Measurements from ENCODE around the gene MYMK.

Gene MYMK

DNA sequence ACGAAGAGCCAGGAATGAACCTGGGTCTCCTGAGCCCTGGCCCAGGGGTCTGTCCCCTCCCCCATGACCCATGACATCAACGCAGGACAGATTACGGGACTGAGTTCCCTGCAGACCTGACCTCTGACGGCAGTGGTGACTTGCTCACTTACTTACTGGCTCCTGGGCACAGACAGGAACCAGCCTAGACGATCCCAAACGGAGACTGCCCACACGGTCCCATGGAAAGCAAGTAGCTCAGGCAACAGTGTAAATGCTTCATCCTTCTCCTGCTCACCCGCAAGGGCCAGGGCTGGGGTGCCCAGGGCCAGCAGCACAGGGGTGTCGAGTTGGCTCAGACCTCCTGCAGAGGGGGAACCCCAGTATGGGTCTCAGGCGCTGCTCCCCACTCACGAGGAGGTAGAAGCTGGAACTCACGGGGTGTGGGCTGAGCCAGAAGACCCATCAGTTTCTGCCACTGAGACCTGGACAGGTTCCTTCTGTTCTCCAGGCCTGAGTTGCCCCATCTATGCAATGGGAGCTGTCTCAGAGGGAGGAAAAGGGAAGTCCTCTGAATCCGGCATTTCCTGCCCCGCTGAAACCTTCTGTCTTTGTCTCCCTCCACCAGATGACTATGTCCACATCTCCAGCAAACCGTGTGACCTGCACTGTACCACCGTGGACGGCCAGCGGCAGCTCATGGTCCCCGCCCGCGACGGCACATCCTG is 15.4 kb upstream of the MYMK start:
- FAIRE-seq: no peak
- TF ChIP-seq POLR2AphosphoS5 (IDR thresholded peaks at IDR 0.05; ENCODE audit: low read depth, low read length): no peak
- no peak for DNase-seq (ENCODE audit: insufficient read length)

DNA sequence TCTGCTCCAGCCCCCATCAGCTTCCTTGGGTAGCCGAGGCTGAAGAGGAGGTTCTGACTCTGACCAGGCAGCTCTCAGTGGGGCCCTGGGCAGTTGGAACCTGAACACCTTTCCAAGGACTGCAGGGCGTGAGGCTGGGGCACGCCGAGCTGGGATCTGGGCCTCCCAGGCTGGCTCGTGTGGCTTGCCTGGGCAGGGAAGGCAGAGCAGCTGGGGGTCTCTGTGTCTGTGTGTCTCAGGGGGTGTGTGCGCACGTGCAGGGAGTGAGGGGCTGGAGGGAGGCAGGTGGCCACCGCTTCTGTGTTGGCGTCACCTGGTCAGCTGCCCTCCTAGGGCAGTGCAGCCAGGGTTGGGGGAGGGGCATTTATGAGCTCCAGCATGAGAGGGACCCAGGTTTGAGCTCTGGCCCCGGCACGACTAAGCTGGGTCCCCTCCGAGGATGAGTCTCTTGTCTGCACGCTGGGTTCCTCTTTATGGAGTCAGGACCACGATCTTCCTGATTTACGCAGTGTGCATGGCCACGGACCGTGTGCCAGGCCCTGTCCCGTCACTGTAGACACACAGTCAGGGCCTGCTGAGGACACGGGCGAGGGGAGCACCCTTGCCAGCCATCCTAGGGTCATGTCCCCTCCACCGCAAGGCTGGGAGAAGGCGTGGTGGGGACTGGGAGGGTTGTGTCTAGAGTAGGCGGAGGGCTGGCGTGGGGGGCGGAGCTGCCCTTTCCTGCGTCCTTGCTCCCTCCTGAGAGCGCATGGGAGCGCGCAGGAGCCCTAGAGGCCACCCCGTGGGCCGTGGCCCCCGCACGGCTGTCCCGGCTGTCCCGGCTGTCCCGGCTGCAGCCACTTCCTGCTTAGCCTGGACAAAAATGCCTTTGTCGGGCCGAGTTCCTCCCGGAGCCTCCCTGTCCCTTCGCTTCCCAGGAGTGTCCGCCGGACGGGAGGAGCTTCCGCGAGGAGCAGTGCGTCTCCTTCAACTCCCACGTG is 14.4 kb upstream of the MYMK start:
- FAIRE-seq: no peak
- TF ChIP-seq POLR2A (IDR thresholded peaks at IDR 0.05; ENCODE audit: low read depth, low read length): no peak
- no peak for TF ChIP-seq POLR2AphosphoS5 (IDR thresholded peaks at IDR 0.05; ENCODE audit: low read depth, low read length)
- TF ChIP-seq TAF1 (IDR thresholded peaks at IDR 0.05; ENCODE audit: borderline replicate concordance, low read depth, low read length): no peak
- no peak for DNase-seq (ENCODE audit: insufficient read length)

DNA sequence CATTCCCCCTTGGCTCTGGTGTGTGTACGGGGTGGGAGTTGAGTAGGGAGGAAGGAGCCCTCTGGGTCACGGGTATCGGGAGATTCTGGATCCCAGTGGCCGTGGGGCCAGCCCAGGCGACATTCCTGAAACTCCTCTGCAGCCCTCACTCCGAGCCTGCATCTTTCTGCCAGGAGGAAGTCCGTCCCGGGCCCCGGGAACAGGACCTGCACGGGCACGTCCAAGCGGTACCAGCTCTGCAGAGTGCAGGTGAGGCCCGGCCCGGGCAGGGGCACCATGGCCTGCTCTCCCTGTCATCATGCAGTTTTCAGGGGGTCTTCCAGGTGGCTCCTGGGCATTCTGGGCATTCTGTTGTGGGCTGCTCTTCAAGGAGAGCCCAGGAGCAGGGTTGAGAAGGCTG is 13.4 kb upstream of the MYMK start:
- DNase-seq (ENCODE audit: insufficient read length) (no peak), FAIRE-seq (no peak)
- TF ChIP-seq POLR2A (IDR thresholded peaks at IDR 0.05; ENCODE audit: low read depth, low read length): no peak
- no peak for TF ChIP-seq TAF1 (IDR thresholded peaks at IDR 0.05; ENCODE audit: borderline replicate concordance, low read depth, low read length)
- no peak for TF ChIP-seq POLR2AphosphoS5 (IDR thresholded peaks at IDR 0.05; ENCODE audit: low read depth, low read length)

DNA sequence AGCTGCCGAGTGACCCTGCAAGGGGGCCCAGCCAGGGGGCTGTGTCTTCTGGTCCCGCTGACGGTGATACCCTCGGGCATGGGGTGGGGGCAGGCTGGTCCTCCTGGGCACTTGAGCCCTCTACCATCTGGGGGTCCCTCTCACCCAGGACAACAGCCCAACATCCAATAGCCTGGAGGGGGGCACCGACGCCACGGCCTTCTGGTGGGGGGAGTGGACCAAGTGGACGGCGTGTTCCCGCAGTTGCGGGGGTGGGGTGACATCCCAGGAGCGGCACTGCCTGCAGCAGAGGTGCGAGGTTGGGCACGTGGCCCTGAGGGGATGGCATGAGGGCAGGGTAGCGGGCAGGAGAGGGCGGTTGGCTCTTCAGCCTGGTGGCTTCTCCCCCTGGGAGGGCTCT is 12.5 kb upstream of the MYMK start:
- TF ChIP-seq POLR2AphosphoS5 (IDR thresholded peaks at IDR 0.05; ENCODE audit: low read depth, low read length): no peak
- no peak for TF ChIP-seq POLR2A (IDR thresholded peaks at IDR 0.05; ENCODE audit: low read depth, low read length)
- TF ChIP-seq TAF1 (IDR thresholded peaks at IDR 0.05; ENCODE audit: borderline replicate concordance, low read depth, low read length): no peak
- no peak for DNase-seq (ENCODE audit: insufficient read length)
- no peak for FAIRE-seq

DNA sequence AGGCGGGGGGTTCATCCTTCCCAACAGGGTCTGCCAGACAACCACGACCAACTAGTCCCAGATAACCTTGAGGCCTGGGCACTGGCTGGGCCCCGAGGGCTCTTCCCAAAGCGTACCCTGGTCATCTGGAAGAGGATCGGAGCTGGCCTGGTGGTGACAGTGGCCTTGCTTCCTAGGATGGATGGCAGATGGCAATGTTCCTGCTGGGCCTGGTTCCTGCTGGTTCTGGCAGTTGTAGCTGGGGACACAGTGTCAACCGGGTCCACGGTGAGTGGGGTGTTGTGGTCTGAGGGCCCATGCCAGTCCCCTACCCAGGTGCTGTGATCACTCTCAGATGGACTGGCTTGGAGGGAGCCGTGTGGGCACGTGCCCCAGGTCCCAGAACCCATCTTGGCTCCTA is 11.8 kb upstream of the MYMK start:
- DNase-seq (ENCODE audit: insufficient read length): no peak
- FAIRE-seq: no peak

DNA sequence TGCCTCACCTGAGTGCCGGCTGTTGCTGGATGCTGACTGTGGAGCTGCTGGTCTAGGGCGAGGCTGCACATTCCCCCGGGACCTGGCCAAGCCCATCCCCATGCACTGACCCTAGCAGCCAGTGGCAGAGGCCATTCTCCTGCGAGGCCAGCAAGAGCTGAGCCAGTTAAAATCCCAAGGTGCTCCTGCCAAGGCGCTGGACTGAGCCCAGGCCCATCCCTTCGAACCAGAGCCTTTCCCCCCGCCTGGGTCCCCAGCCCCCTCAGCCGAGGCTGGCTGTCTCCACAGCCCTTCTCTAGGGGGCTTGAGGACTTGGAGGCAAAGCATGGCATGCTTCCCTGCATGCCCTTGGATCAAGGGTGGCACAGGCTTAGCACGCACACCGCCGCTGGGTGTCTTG is 11.3 kb upstream of the MYMK start:
- DNase-seq (ENCODE audit: insufficient read length) (no peak), FAIRE-seq (no peak)
- TF ChIP-seq TAF1 (IDR thresholded peaks at IDR 0.05; ENCODE audit: borderline replicate concordance, low read depth, low read length) (no peak), POLR2AphosphoS5 (IDR thresholded peaks at IDR 0.05; ENCODE audit: low read depth, low read length) (no peak), POLR2A (IDR thresholded peaks at IDR 0.05; ENCODE audit: low read depth, low read length) (no peak)

More for the DNA sequence above, 11.8 kb upstream of the MYMK start:
- TF ChIP-seq POLR2AphosphoS5 (IDR thresholded peaks at IDR 0.05; ENCODE audit: low read depth, low read length): no peak
- no peak for TF ChIP-seq POLR2A (IDR thresholded peaks at IDR 0.05; ENCODE audit: low read depth, low read length)
- TF ChIP-seq TAF1 (IDR thresholded peaks at IDR 0.05; ENCODE audit: borderline replicate concordance, low read depth, low read length): no peak

DNA sequence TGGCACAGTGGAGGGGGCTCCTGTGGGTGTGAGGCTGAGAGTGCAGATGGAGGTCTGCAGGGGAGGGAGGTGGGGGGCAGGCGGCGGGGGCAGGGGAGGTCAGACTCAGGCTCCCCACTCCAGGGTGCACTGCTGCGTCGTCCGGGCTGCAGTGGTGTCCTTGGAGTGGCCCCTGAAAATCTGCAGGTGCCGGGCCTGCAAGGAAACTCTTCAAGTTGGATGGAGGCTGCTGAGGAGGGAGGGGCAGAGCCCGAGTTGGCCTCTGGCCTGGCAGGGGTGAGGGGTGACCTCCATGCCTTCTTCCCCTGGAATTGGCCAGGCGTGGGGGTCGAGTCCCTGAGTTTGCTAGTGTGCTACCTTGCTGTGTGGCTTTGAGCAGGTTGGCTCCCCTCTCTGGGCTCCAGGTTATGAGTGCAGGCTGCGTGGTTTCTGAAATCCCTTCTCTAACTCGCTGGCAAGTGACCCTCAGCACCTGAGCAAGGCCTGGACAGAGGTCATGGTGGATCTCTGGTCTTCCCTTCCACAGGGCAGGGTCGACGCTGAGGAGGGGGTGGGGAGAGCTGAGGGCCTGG is 10.6 kb upstream of the MYMK start:
- no peak for FAIRE-seq
- DNase-seq (ENCODE audit: insufficient read length): no peak
- TF ChIP-seq POLR2A (IDR thresholded peaks at IDR 0.05; ENCODE audit: low read depth, low read length) (no peak), POLR2AphosphoS5 (IDR thresholded peaks at IDR 0.05; ENCODE audit: low read depth, low read length) (no peak), TAF1 (IDR thresholded peaks at IDR 0.05; ENCODE audit: borderline replicate concordance, low read depth, low read length) (no peak)

DNA sequence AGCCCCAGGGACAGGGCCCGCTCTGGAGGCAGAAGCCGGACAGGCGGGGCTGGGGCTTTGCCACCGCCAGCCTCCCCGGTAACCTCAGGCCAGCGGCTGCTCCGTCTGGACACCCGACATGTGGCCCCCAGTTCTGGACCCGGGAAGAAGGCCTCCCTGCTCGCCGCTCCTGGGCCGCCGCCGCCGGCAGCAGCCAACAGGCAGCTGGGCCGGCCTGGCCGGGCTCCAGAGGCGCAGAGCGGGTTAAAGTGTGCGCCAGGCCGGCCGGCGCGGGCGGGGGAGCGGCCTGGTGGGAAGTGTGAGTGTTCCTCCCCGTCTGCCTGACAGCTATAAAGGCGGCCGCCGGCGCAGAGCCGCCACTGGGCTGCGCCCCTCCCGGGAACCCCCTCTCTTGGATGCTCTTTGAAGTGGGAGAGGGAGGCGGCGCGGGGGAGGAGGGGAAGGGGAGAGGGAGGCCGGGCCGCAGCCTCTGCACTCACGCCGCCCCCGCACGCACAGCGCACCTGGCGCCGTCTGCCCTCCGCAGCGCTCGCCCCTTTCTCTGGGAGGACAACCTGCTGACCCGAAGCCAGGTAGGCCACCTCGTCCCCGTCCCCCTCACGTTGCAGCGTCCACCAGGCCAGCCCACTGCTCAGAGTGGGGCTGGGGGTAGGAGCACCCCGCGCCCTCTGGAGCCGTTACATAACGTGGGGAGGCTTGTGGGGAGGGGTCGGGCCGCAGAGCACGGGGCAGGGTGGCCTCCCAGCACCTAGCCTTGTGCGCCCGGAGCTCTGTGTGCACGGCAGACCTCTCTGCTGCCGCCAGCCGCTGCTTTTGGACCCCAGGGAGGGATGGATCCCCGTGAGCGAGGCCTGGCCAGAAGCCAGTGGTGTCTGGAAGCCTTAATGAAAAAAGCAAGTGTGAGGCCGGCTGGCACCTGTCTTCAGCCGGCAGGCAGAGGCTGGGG is 9.9 kb upstream of the MYMK start, which contains the start of gene ADAMTSL2:
ADAMTSL2 (plus strand) TSS at position 359 of the 946 bp plus-strand sequence. CDS start 2,009 bp downstream, outside the sequence.
- no peak for DNase-seq (ENCODE audit: insufficient read length)
- TF ChIP-seq POLR2AphosphoS5 (IDR thresholded peaks at IDR 0.05; ENCODE audit: low read depth, low read length) (no peak), TAF1 (IDR thresholded peaks at IDR 0.05; ENCODE audit: borderline replicate concordance, low read depth, low read length) (no peak), POLR2A (IDR thresholded peaks at IDR 0.05; ENCODE audit: low read depth, low read length) (no peak)
- no peak for FAIRE-seq

DNA sequence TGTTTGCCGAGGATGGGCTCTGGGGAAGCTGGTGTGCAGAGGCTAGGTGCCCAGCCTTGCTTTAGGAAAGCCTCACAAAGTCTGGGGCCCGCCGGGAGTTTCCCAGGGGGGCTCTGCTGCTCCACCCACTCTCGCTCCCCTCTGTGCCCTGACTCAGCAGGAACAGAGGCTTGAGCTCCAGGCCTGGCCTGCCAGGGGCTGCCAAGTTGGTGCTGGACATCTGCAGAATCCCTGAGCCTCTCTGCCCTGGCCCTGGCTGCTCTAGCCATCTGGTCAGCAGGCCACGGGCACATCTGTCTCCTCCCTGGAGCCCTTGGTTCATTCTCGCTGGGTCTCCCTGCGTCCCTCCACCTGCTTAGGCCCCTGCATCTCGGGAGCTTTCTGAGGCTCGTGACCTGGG is 9.1 kb upstream of the MYMK start:
- TF ChIP-seq TAF1 (IDR thresholded peaks at IDR 0.05; ENCODE audit: borderline replicate concordance, low read depth, low read length): no peak
- no peak for TF ChIP-seq POLR2AphosphoS5 (IDR thresholded peaks at IDR 0.05; ENCODE audit: low read depth, low read length)
- FAIRE-seq (no peak), DNase-seq (ENCODE audit: insufficient read length) (no peak)

DNA sequence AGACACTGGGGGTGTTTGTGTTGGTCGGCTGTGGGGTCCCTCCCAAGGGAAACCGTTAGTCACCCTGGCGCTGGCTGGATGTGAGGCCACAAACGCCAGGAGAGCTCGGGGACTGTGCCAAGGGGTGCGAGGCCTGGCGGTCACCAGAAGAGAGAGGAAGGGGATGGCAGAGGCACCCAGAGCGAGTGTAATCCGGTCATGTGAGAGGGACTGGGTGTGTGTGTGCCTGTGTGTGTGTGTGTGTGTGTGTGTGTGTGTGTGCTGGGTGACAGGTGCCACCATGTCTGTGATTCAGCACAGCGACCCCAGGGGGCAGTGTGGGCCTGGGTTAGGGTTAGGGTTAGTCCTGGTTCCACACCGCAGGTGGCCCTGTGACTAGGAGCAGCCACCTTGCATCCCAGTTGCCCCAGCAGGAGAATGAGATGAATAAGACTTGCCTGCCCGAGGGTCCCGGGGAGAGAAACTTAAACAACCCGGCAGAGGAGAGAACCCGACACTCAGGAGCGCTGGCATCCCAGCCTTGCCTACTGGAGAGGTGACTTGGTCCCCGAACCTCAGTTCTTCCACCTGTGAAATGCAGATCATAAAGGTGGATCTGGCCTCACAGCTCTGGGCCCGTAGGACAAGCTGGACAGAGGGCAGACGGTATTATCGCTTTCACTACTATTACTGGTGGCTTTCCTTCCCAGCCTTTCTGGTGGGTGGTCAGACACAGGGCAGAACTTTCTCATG is 8.3 kb upstream of the MYMK start:
- DNase-seq (ENCODE audit: insufficient read length) (peak; percentile 61), FAIRE-seq (peak; percentile 85)
- no peak for TF ChIP-seq TAF1 (IDR thresholded peaks at IDR 0.05; ENCODE audit: borderline replicate concordance, low read depth, low read length)
- no peak for TF ChIP-seq POLR2AphosphoS5 (IDR thresholded peaks at IDR 0.05; ENCODE audit: low read depth, low read length)
- no peak for TF ChIP-seq POLR2A (IDR thresholded peaks at IDR 0.05; ENCODE audit: low read depth, low read length)

Measured in GM12892 (cell line).